Anterior cingulate cortex (tissue), 58 donors: Measurements from ENCODE around the gene SH2B2.
"Not testable (repeated sequence)": the region's sequence is repeated elsewhere in the genome, so short reads cannot be mapped to it uniquely, and the experiment has no call there.

Source experiments
- DNase-seq, 58 donors: peaks; one replicate each; lab custom pipeline; 2025; lab: John Stamatoyannopoulos, UW

SH2B2 gene

GRCh38 chr7:102284891-102285539, 1.7 kb upstream of the SH2B2 start:
- peak in 20 of 58 donors; percentile 4 to 42 (median 19) for DNase-seq

- no peak for DNase-seq
Measured at GRCh38 chr7:102285540-102286236, 980 bp upstream of the SH2B2 start.

GRCh38 chr7:102287111-102287980, 678 bp downstream of the SH2B2 start:
- DNase-seq, result peak in 40 of 58 donors; percentile 7 to 62 (median 30)

- peak in 1 of 58 donors; percentile 26 for DNase-seq
Measured at GRCh38 chr7:102287981-102288278, 1.3 kb downstream of the SH2B2 start.

- DNase-seq, result peak in 2 of 58 donors; percentile 21 to 36
Measured at GRCh38 chr7:102288285-102288930, 1.7 kb downstream of the SH2B2 start.

GRCh38 chr7:102289057-102289456, 2.4 kb downstream of the SH2B2 start:
- DNase-seq, result no peak

GRCh38 chr7:102291056-102291915, 4.6 kb downstream of the SH2B2 start:
- no peak for DNase-seq

- DNase-seq, result no peak
Measured at GRCh38 chr7:102291916-102292267, 5.2 kb downstream of the SH2B2 start.

GRCh38 chr7:102292813-102293798, 6.4 kb downstream of the SH2B2 start:
- peak in 1 of 58 donors; percentile 26 for DNase-seq

- DNase-seq, result no peak
Measured at GRCh38 chr7:102294589-102294988, 7.9 kb downstream of the SH2B2 start.

GRCh38 chr7:102295346-102296178, 8.9 kb downstream of the SH2B2 start:
- no peak for DNase-seq

- no peak for DNase-seq
Measured at GRCh38 chr7:102296179-102296438, 9.4 kb downstream of the SH2B2 start.

GRCh38 chr7:102296514-102296913, 9.8 kb downstream of the SH2B2 start:
- DNase-seq, result no peak

GRCh38 chr7:102297487-102298218, 11.0 kb downstream of the SH2B2 start:
- DNase-seq, result no peak

GRCh38 chr7:102300643-102301221, 14.1 kb downstream of the SH2B2 start:
- peak in 1 of 58 donors; percentile 3 for DNase-seq

GRCh38 chr7:102301367-102301766, 14.7 kb downstream of the SH2B2 start:
- DNase-seq, result not testable (repeated sequence)

GRCh38 chr7:102302025-102302424, 15.4 kb downstream of the SH2B2 start:
- no peak for DNase-seq
